C4-2B (cell line): ENCODE results near the gene RBM43.

ENCODE experiments used
- ZFX ChIP-seq: fragments of 450-650 bp; IDR thresholded peaks from 2 replicates; pipeline ENCODE4 v1.6.1; 2017
- TF ChIP-seq, protein P1 (sequence below): fragments of 450-650 bp; conservative IDR thresholded peaks from 2 replicates; pipeline ENCODE4 v1.5.1; 2017; ENCODE audit warnings: mild to moderate bottlenecking

GRCh38 chr2:151207100-151207499 is 54.6 kb downstream of the RBM43 start:
- TF ChIP-seq, protein P1, sequence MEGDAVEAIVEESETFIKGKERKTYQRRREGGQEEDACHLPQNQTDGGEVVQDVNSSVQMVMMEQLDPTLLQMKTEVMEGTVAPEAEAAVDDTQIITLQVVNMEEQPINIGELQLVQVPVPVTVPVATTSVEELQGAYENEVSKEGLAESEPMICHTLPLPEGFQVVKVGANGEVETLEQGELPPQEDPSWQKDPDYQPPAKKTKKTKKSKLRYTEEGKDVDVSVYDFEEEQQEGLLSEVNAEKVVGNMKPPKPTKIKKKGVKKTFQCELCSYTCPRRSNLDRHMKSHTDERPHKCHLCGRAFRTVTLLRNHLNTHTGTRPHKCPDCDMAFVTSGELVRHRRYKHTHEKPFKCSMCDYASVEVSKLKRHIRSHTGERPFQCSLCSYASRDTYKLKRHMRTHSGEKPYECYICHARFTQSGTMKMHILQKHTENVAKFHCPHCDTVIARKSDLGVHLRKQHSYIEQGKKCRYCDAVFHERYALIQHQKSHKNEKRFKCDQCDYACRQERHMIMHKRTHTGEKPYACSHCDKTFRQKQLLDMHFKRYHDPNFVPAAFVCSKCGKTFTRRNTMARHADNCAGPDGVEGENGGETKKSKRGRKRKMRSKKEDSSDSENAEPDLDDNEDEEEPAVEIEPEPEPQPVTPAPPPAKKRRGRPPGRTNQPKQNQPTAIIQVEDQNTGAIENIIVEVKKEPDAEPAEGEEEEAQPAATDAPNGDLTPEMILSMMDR: no peak
- no peak for TF ChIP-seq ZFX
